VCaP (cell line): Measurements from ENCODE around the gene SERPING1.

Experiments
- H3K27ac ChIP-seq: fragments of 450-650 bp; 2 replicates; pipeline ENCODE4 v1.5.1; 2017
- TF ChIP-seq, protein P1 (sequence below): fragments of 450-650 bp; conservative IDR thresholded peaks from 2 replicates; pipeline ENCODE4 v1.5.1; 2017; ENCODE audit warnings: mild to moderate bottlenecking, moderate library complexity

SERPING1 gene

DNA sequence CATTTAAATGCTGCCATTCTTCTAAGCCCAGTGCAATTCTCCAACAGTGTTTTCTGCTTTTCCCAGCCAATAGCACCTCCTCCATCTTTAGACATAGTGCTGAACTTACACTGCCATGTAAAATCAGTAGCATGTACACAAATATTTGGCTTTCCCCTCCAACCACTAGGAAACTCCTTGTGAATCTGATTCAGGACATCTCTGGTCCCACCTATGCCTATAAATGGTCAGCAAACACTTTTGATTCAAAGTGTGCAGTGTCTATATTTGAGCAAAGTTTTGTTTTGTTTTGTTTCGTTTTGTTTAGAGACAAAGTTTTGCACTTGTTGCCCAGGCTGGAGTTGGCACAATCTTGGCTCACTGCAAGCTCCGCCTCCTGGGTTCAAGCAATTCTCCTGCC lies 27.4 kb downstream of the SERPING1 start:
- TF ChIP-seq, protein P1, sequence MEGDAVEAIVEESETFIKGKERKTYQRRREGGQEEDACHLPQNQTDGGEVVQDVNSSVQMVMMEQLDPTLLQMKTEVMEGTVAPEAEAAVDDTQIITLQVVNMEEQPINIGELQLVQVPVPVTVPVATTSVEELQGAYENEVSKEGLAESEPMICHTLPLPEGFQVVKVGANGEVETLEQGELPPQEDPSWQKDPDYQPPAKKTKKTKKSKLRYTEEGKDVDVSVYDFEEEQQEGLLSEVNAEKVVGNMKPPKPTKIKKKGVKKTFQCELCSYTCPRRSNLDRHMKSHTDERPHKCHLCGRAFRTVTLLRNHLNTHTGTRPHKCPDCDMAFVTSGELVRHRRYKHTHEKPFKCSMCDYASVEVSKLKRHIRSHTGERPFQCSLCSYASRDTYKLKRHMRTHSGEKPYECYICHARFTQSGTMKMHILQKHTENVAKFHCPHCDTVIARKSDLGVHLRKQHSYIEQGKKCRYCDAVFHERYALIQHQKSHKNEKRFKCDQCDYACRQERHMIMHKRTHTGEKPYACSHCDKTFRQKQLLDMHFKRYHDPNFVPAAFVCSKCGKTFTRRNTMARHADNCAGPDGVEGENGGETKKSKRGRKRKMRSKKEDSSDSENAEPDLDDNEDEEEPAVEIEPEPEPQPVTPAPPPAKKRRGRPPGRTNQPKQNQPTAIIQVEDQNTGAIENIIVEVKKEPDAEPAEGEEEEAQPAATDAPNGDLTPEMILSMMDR = no peak
- no peak overlapping the region for H3K27ac ChIP-seq

DNA sequence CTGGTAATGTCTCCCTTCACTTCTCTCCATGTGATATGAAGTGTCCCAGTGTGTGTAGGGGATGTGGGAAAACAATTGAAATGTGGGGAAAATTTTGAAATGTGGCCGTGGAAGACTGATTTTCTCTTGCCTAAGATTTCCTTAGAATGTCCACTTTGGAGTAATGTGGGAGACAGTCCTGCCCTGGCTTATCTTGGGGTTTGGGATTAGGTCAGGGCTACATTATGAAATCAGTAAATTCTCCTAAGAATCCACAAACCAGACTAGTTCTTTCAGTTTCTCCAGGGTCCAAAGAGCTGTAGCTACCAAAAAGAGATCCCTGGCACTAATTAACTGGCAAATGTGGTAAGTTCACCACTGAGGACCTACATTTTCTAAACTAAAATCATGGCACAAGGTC lies 29.4 kb downstream of the SERPING1 start:
- TF ChIP-seq, protein P1 = no peak
- H3K27ac ChIP-seq = no peak overlapping the region

DNA sequence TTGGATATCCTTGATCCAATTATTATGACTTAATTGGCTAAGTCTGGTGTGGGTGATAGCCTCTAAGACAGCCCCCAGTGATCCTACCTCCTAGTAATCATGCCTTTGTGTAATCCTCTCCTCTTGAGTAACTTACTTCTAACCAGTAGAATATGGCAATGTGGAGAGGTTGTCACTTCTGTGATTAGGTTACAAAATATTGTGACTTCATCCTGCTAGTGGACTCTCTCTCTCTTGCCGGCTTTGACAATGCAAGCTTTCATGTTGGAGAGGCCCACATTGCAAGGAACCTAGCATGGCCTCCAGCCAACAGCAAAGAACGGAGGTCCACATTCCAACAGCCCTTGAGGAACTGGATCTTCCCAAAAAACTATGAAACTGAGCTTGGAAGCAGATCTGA lies 32.7 kb downstream of the SERPING1 start:
- TF ChIP-seq, protein P1 = no peak
- no peak overlapping the region for H3K27ac ChIP-seq

DNA sequence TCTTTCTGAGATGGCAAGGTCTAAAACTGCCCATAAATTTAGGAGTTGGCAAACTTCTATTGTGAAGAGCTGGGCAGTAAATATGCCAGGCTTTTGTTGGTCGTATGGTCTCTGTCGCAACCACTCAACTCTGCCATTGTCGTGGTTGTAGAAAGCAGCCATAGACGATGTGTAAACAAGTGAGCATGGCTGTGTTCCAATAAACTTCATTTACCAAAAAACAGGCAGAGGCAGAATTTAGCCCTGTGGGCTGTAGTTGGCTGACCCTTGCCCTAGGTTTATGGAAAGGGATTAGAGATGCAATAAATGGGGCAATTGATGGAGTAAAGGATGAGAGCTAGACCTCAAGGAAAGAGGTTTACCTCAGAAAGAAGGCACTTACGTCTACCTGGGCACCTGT lies 34.6 kb downstream of the SERPING1 start:
- no peak overlapping the region for H3K27ac ChIP-seq
- TF ChIP-seq, protein P1 = no peak

DNA sequence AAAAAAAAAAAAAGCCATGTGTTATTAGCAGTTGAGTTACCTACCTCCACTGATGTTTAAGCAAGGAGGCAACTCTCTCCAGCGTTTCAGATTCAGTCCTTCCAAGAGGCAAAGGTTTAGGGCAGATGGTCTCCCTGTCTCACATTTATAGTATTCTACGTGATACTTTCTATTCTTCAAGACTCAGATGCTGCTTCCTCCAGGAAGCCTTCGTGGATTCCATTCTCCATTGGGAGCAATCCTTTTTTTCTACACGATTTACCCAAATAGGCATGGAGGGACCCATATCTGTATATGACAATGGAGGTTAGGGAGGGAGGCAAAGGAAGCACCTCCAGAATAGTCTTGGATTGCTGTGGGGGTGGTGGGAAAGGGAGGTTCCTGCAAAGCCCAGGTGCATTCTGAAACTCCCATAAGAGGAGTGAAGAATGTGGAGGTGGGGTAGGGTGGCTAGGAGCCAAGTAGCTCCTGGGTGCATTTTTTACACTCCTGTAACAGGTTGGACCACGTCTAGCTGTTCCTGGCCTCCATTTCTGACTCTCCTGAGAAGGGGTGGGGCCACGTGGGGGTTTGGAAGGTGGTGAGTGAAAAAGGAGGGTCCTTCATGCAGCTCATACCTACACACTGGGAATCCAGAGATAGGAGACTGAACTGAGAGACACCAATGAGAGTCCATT lies 36.0 kb downstream of the SERPING1 start:
- TF ChIP-seq, protein P1 = no peak

DNA sequence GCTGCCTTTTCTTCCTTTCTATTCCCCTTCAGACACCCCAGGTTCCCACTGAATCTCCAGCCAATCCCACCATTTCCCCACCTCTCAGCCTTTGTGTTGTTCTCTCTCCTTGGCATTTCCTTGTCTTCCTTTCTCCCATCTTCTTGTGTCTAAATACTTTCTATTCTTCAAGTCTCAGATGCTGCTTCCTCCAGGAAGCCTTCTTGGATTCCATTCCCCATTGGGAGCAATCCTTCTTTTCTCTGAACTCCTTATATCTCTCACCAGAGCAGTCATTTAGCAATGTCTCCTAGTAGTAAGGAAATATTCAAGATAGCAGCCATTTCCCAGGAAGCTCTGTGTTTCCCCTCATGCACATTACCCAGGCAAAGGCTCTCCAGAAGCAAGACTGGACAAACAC lies 36.8 kb downstream of the SERPING1 start:
- TF ChIP-seq, protein P1 = no peak

More for the DNA sequence above, 36.0 kb downstream of the SERPING1 start:
- no peak overlapping the region for H3K27ac ChIP-seq

DNA sequence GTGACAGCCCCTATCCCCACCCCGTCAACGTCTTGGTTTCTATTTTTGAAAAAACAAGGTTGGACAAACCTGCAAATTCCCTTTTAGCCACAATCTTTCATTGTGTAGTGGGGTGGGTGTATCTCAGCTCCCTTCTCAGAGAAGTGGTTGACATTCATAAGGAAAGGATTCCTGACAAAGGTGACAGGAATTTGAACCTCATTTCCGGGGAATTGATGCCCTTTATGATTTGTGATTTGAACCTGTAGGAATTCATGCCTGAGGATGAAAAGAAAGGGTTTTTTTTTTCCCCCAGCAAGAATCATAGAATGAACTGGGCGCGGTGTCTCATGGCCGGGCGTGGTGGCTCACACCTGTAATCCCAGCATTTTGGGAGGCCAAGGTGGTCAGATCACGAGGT lies 37.8 kb downstream of the SERPING1 start:
- TF ChIP-seq, protein P1 = no peak
- no peak overlapping the region for H3K27ac ChIP-seq

More for the DNA sequence above, 36.8 kb downstream of the SERPING1 start:
- H3K27ac ChIP-seq = no peak overlapping the region
